Osteocyte (in vitro differentiated cells): ENCODE data around the gene NME5. TPM values are rescaled to one million over a fixed set of nuclear protein-coding genes. Genes with fewer than 3 reads are reported as not detected.

Experiments used
- DNase-seq: peaks from one replicate; pipeline ENCODE4 v3.0.0; 2021; ENCODE audit warnings: mixed read lengths; ENCODE audit not compliant: unreplicated experiment; ENCODE audit errors: extremely low spot score
- H3K27ac Mint-ChIP-seq: one replicate; pipeline ENCODE4 v1.8.0; 2021; ENCODE audit warnings: mild to moderate bottlenecking, mixed read lengths; ENCODE audit not compliant: unreplicated experiment
- H3K27me3 Mint-ChIP-seq: one replicate; pipeline ENCODE4 v1.8.0; 2021; ENCODE audit warnings: mixed read lengths; ENCODE audit not compliant: unreplicated experiment
- H3K36me3 Mint-ChIP-seq: one replicate; pipeline ENCODE4 v1.8.0; 2021; ENCODE audit warnings: mixed read lengths; ENCODE audit not compliant: unreplicated experiment
- H3K4me1 Mint-ChIP-seq: one replicate; pipeline ENCODE4 v1.8.0; 2021; ENCODE audit warnings: mixed read lengths; ENCODE audit not compliant: unreplicated experiment
- H3K4me3 Mint-ChIP-seq: one replicate; pipeline ENCODE4 v1.8.0; 2021; ENCODE audit warnings: mild to moderate bottlenecking, moderate library complexity, mixed read lengths; ENCODE audit not compliant: unreplicated experiment
- H3K9me3 Mint-ChIP-seq: one replicate; pipeline ENCODE4 v1.8.0; 2021; ENCODE audit warnings: mixed read lengths; ENCODE audit not compliant: unreplicated experiment
- CTCF ChIP-seq: fragments of 200-600 bp; sonication (generic); IDR thresholded peaks from 2 replicates; pipeline ENCODE4 v1.5.0; 2021; ENCODE audit warnings: antibody characterized with exemption, mild to moderate bottlenecking, moderate library complexity
- total RNA-seq: library from RNA; stranded (reverse); gene quantifications from 2 replicates; pipeline ENCODE4 v1.2.1, GENCODE V29; 2021

The NME5 gene
- total RNA-seq, 1 donor from 2014 or later = 2.4 TPM

GRCh38 chr5:138132543-138132942, 6.7 kb downstream of the NME5 start:
- no peaks in the 10 kb centered on the region for H3K9me3 Mint-ChIP-seq
- H3K4me3 Mint-ChIP-seq = no peak overlapping the region
- H3K4me1 Mint-ChIP-seq = peaks cover 4% of the 10 kb centered on the region
- no peak overlapping the region for H3K27ac Mint-ChIP-seq
- no peak for DNase-seq
- H3K27me3 Mint-ChIP-seq = peaks cover 23% of the 10 kb centered on the region
- no peaks in the 10 kb centered on the region for H3K36me3 Mint-ChIP-seq
- no peak for TF ChIP-seq CTCF

- TF ChIP-seq CTCF = no peak
- H3K36me3 Mint-ChIP-seq = no peaks in the 10 kb centered on the region
- no peak for DNase-seq
- peaks cover 4% of the 10 kb centered on the region for H3K4me1 Mint-ChIP-seq
- no peak overlapping the region for H3K4me3 Mint-ChIP-seq
- H3K27me3 Mint-ChIP-seq = peaks cover 19% of the 10 kb centered on the region
- no peaks in the 10 kb centered on the region for H3K9me3 Mint-ChIP-seq
- no peak overlapping the region for H3K27ac Mint-ChIP-seq
Observed at GRCh38 chr5:138129347-138129746, 9.9 kb downstream of the NME5 start.

- peaks cover 19% of the 10 kb centered on the region for H3K27me3 Mint-ChIP-seq
- no peak for DNase-seq
- H3K9me3 Mint-ChIP-seq = no peaks in the 10 kb centered on the region
- no peak overlapping the region for H3K4me3 Mint-ChIP-seq
- H3K27ac Mint-ChIP-seq = no peak overlapping the region
- peaks cover 2% of the 10 kb centered on the region for H3K4me1 Mint-ChIP-seq
- TF ChIP-seq CTCF = no peak
- H3K36me3 Mint-ChIP-seq = no peaks in the 10 kb centered on the region
Observed at GRCh38 chr5:138128334-138128733, 10.9 kb downstream of the NME5 start.

- Mint-ChIP-seq H3K9me3 (no peaks in the 10 kb centered on the region), H3K27me3 (peaks cover 15% of the 10 kb centered on the region), H3K4me3 (no peak overlapping the region), H3K27ac (no peak overlapping the region), H3K36me3 (no peaks in the 10 kb centered on the region), H3K4me1 (peaks cover 2% of the 10 kb centered on the region)
- no peak for DNase-seq
- no peak for TF ChIP-seq CTCF
Observed at GRCh38 chr5:138115254-138115653, 24.0 kb downstream of the NME5 start.

GRCh38 chr5:138111937-138112336, 27.3 kb downstream of the NME5 start:
- Mint-ChIP-seq H3K4me1 (peaks cover 2% of the 10 kb centered on the region), H3K27ac (no peak overlapping the region), H3K27me3 (peaks cover 21% of the 10 kb centered on the region), H3K36me3 (no peaks in the 10 kb centered on the region), H3K4me3 (no peak overlapping the region), H3K9me3 (no peaks in the 10 kb centered on the region)
- TF ChIP-seq CTCF = no peak
- DNase-seq = no peak
